Measurements from ENCODE around the gene FNDC11.

- TF ChIP-seq CTCF (IDR thresholded peaks at IDR 0.05) = no peak
- TF ChIP-seq POLR2A (IDR thresholded peaks at IDR 0.05) = no peak
Measured at GRCh38 chr20:63567386-63568169, 13.6 kb downstream of the FNDC11 start.
